Peyer's patch (tissue), 4 donors: ENCODE results near the gene SLK.

ENCODE experiments used
- CTCF ChIP-seq, 6 experiments: fragments of 450-650 bp in 4 of 6; fragments of 200-600 bp in 2 of 6; sonication (generic) in 1 of 6; IDR thresholded peaks; one replicate each; pipeline ENCODE4 v1.5.1; 2017 to 2019; ENCODE audit warnings: antibody characterized with exemption in 6 of 6, mild to moderate bottlenecking in 3 of 6, moderate library complexity in 1 of 6
- POLR2A ChIP-seq, 2 donors: fragments of 450-650 bp; IDR thresholded peaks; one replicate each; pipeline ENCODE4 v1.5.1; 2017; ENCODE audit warnings: antibody characterized with exemption in 2 of 2, mild to moderate bottlenecking in 2 of 2, moderate library complexity in 2 of 2

GRCh38 chr10:103942866-103943265 lies 24.1 kb upstream of the SLK start:
- no peak for TF ChIP-seq CTCF (IDR thresholded peaks at IDR 0.05)
- no peak for TF ChIP-seq POLR2A (IDR thresholded peaks at IDR 0.05)
